Medulla oblongata (tissue), 1 donor: ENCODE data around the gene RSL1D1.
A peak's percentile ranks its signal among the peaks of the same experiment; 100 is the strongest.

Experiments
- DNase-seq: peaks from one replicate; pipeline ENCODE4 v3.0.0-alpha.2; 2015; ENCODE audit errors: extremely low spot score

Gene RSL1D1

DNA sequence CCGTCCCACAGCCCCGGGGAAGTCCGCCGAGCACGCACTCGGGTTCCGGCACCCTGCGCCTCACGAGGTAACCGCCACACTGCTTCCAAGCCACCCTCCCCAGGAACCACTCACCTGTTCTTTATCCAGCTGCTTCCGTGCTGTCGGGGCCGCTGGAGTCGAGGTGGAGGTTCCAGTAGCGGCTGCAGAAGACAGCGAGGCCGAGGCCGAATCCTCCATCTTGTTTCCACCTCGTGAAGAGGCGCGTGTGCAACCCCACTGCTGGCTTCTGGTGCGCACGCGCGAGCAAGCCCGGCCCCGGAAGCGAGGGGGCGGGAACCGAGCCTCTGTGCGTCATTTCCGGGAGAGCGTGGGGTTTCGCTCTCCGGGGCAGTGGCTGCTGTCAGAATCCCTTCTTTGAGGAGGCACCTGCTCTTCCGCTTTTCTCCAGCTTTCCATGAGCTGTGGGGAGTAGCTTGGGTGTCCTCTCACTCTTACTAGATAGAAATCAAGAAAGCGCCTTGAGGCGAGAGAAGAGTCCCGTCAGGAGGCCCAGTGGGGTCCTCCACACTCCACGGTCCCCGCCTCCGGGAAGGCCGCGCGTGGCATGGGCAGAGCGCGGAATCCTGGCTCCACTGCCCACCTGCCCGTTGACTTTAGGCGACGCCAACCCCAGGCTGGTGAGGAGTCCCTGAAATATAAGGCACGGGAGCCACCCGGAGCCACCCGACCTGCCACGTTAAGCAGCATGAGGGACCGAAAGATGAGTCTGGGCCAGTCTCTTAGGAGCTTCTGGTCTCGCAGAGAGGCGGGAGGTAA lies at the start of gene RSL1D1:
TSS of gene RSL1D1 (minus strand) at position 249 of the 798 bp plus-strand sequence. CDS start at position 219, 30 bp downstream.
- DNase-seq = peak; percentile 95

DNA sequence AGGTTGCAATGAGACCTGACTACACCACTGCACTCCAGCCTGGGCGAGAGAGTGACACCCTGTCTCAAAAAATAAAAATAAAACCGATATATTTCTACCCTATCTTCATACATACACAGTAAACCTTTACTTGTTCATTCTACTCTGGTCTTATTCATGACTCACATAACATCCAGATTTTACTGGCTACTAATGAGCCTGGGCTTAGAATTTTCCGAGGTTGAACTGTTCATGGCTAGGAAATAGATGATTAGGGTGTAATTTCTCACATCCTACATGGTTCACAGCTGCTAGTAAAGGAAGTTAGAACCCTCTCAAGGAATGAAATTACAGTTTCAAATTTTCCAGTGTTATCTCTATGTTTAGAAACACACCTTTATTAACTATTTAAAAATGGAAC lies 49.7 kb upstream of the RSL1D1 start:
- DNase-seq = no peak

DNA sequence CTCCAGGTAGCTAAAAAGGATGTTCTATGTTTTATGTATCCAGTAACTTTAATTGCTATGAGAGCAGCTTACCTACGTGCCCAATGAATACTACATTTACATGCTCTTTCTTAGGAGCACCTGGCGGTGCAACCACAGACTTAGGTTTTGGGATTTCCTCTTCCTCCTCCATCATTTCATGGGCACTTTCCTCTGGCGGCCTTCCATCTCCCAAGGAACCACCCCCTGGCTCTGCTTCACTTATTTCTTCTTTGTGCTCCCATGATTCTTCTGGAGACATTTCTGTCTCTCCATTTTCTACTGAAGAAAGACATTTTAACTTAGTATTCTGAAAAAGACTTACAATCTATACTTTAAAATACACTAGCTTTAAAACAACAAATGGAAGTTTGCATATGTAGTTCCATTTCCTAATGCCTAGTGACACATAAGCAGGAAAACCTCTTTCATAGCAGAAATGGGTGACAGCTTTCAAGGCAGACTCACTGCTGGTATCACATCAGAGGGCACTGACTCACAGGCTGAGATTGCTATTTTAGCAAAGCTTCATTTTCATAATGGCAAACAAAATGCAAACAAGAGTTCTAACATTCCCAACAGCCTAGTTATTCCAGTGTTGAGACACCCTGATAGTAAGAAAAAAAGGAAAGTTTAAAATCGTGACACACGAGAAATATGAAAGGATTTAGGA lies 45.3 kb upstream of the RSL1D1 start:
- no peak for DNase-seq

DNA sequence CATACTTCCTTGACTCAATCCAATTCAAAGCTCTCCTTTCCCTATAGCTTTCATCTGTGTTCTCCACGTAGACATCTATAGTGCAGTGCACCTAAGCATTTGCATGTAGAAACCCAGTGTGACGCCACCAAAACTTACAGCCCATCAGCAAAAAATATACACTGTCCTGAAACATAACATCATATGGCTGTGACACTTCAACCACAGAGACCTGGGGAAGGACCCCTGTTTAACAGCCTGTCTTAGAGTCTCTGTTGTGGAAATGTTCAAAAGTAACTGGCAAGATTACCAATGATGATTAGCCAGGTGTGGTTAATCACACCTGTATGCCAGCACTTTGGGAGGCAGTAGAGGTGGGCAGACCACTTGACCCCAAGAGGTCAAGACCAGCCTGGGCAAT lies 42.2 kb upstream of the RSL1D1 start:
- no peak for DNase-seq

DNA sequence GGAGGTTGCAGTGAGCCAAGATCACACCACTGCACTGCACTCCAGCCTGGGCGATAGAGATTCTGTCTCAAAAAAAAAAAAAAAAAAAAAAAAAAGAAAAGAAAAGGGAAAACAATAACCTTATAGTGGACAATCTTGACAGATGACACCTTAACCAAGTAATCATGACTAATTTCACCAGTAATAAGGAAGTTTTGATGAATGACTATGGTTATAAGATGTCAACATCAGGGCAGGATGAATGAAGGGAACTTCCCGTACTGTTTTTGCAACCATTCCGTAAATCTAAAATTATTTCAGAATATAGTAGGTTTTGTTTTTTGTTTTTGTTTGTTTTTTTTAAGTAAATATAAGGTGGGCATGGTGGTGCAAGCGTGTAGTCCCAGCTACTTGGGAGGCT lies 41.4 kb upstream of the RSL1D1 start:
- no peak for DNase-seq

DNA sequence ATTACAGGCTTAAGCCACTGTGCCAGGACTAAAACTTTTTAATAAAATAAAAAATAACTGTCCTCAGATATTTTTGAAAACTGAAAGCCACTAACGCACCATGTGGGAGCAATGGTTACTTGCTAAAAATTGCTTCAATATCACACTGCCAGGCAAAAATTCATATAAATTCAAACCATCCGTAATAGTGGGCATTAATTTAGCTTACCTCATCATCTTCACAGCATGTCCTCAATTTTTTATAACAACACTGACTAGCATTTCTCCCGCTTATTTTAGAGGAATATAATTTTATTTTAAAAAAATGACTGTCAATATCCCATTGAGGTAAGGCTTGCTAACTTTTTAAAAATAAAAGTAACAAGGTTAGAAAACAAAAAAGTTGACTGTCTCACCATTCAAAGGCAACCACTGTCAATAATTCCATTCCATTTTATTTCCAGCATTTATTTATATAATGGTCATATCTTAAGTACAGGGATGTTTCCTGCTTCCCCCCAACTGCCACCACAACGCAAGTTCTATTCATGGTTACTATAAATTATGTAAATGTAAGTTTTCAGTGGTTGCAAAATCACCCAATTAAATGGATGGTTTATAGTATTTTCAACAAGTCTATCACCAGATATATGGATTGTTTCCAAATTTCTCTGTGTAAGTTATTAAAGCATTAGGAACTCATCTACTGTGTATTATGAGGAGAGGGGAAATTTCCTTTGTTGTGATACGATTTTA lies 39.1 kb upstream of the RSL1D1 start:
- no peak for DNase-seq

DNA sequence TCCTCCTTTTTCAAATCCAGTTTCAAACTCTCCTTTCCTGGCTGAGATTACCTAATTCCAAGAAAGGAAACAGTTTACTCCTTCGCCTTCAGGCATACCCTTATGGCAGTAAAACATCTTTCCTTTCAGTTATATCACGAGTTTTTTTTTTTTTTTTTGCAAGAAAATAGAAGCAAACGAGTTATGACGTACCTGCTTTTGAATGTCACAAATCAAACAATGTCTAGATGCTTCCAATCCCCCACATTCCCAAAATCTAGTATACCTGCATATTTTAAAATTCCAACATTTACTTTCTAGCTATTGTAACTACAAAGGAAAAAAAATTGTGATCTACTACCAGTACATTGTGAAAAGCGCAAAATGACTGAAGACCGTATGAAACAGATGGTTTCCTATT lies 35.5 kb upstream of the RSL1D1 start:
- DNase-seq = no peak

DNA sequence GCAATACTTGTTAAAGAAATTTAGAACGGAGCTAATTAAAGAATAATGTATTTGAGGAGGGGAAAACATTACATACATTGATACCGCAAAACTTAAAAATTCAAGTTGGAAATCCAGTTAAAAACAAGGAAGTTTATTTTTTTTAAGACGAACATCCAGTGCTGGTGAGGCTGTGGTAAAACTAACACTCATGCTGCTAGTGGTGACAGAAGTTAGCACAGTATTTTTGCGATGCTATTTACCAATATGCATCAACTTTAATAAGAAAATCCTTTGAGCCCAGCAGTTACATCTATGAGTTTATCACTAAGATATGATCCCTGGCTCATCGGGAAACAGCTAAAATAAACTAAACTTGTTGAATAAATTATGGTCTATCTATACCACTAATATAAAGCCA lies 32.7 kb upstream of the RSL1D1 start:
- no peak for DNase-seq

DNA sequence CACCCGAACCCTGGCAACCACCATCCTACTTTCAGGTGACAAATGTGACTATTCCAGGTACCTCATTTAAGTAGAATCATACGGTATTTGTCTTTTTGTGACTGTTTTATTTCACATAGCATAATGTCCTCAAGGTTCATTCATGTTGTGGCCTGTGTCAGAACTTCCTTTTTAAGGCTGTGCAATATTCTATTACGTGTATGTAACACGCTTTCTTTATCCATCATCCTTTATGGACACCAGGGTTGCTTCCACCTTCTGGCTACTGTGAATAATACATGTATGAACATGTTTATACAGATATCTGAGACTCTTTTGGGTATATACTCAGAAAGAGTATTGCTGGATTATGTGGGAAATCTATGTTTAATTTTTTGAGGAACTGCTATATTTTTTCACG lies 28.7 kb upstream of the RSL1D1 start:
- DNase-seq = no peak

DNA sequence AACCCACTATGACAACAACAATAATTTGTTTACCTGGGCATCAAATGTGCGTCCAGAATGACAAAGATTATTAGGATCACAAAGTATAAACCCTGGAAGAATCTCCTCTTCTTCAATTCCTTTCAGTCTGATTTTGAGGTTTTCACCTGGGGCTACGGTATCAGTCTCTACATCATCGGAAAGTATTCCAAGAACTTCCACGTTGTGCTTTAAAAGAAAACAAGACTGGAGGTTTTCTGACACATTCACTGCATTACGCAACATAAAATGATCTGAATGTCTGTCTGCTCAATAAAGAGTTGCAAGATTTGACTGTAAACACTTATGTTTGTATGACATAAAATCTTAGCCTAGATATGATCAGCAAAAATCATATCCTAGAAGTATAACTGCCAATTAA lies 26.0 kb upstream of the RSL1D1 start:
- no peak for DNase-seq

DNA sequence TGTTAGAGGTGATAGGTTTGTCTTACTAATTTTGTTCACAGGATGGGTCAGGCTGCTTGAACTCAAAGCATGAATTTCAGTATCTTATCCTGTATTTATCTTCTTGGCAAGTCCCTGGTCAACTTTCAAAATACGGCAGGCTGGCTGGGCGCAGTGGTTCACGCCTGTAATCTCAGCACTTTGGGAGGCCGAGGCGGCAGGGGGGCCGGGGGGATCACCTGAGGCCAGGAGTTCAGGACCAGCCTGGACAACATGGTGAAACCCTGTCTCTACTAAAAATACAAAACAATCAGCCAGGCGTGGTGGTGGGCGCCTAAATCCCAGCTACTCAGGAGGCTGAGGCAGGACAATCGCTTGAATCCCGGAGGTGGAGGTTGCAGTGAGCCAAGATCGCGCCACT lies 25.0 kb upstream of the RSL1D1 start:
- no peak for DNase-seq

DNA sequence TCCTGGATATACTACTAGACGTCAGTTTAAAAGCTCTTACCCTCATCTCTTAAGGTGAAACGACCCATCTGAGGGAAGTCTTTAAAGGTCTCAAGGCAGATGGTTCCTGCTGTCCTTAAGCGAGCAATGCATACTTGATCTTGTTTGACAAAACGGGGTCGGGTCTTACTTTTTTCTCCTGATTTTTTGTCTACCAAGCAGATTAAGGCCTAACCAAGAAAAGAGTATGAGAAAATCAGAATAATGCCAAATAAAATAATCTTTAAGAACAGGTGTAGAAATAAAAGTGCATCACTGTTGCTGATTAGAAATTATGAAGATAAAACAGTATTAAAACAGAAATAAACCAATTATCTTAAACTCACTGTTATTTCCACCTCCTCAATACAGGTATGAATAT lies 24.4 kb upstream of the RSL1D1 start:
- no peak for DNase-seq

DNA sequence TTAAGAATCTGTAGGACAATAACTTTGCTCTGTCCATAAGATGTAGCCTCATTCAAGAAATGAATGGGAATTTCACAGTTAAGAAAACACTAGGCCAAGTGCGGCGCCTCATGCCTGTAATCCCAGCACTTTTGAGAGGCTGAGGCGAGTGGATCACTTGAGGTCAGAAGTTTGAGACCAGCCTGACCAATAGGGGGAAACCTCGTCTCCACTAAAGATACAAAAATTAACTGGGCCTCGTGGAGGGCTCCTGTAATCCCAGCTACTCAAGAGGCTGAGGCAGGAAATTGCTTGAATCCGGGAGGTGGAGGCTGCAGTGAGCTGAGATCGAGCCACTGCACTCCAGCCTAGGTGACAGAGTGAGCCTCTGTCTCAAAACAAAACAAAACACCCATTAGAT lies 19.9 kb upstream of the RSL1D1 start:
- DNase-seq = no peak

DNA sequence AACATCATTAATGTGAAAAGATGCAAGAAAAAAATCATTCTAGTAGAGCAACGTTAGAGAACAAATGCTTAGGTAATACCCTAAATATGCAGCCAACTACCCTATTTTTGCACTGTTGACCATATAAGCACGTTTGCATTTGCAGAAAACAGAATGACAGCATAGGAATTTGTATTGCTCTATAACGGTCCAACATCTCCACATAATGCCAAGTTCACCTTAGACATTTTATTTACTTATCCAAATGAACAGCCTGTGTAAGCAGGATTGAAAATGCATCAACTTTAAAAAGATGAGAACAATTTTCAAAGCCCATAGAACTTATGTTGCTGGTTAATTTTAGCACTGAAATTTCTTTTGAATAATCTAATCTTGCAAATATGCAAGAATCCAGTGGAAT lies 19.1 kb upstream of the RSL1D1 start:
- no peak for DNase-seq

DNA sequence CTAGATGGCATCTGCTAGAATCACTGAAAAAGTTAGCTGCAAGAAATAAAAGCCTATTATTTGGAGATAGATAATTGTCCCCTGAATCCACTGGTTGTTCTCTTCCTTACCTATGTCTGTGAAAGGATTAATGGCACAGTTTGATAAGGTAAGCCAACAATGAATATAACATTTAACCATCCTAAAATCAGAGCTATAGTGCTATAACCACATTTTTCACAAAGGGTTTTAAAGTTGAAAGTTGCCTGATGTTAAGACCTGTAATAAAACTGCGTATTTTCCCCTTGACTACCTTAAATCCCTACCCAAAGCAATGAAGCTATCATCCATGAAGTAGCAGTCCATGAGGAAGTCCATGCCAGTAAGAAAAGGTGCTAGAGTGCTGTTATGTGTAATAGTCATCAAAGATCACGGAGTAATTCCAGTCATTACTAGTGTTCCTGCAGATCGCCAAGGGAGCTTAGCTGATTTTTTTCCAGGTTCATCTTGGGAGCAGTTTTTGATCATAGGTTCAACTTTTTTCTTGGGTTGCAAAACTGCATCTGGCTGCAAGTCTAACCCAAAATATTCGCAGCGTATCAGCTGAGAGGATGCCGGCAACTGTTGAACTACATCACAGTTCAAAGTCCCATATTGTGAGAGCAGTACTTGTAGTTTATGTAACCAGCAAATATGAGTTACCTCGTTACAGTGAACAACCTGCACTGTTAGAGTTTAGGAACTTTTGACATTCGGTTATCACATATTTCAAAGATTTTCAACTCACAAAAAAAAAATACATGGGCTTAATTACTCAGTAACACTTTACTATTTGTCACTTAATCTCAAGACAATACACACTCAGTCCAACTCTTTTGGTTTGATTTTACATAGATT lies 18.2 kb upstream of the RSL1D1 start:
- DNase-seq = no peak

DNA sequence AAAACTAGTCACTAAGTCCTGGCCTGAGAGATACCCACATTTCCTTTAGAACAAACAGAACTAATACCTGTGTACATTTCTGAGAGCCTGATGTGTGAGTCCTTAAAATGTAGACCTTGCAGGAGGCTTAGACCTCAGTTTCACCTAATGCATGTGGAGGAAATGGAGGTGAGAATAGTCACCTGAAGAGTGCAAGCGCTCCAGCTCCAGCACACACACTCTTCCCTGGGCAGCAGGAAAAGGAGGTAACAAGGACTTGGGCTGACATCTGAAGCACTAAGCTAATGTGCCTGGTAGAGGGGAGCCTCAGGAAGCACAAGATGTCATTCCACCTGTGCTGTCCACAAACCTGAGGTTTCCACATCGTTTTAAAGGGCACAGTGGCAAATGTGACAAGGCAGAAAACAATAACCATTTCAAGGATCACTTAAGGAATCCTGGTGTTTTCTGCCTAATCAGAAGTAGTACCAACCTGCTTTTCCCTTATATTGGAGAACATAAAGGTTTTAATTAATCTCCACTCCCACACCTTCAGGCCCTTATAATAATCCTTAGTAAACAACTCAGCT lies 17.2 kb upstream of the RSL1D1 start:
- DNase-seq = no peak

DNA sequence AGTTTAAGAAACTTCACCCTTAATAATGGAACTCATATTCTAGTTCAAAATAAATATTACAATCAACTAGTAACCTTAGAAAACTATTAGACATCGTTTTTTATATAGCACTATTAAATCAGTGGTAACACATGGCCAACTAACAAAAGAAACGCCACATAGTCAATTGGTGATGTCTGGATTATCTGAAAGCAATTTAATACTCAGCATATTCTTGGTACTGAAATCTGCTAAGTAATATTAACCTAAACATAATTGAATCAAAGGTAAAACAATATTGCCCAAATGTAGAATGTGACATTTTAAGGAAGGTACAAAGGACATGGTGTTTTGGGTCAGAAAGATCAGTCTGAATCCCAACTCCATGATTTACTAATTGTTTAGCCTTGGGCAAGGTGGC lies 11.1 kb upstream of the RSL1D1 start:
- DNase-seq = no peak

DNA sequence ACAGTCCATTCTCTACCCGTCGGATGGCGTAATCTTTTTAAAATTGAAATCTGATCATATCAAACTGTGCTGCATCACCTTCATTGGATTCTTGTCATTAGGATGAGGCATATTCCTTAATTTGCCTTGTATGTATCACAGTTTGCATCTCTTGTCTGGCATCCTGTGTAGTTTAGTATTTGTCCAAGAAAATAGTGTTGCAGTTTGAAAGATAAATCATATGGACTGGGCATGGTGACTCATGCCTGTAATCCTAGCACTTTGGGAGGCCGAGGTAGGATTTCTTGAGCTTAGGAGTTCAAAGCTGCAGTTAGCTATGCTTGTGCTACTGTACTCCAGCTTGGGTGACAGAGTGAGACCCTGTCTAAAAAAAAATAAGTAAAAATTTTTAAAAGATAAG lies 5.8 kb upstream of the RSL1D1 start:
- no peak for DNase-seq

DNA sequence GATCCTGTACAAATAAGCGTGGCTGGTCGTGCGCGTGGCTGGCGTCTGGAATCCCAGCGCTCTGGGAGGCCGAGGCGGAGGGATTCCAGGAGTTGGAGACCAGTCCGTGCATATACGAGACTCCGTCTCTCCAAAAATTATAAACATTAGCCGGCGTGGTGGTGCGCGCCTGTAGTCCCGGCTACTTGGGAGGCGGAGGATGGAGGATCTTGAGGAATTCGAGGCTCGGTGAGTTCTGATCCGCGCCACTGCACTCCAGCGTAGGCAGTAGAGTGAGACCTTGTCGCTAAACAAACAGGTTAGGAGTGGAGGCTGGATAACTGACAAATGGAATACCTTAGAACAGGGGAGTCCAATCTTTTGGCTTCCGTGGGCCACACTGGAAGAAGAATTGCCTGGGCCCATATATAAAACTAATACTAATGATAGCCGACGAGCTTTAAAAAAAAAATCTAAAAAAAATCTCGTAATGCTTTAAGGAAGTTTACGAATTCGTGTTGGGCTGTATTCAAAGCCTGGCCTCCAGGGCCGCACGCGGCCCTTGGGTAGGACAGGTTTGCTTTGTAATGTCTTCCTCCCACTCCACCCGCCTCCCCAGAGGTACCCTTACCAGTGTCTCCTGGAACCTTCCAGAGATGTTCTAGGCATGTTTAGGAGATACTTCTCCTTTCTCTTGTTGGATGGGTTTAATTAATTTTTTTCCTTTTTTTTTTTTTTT lies 909 bp upstream of the RSL1D1 start:
- no peak for DNase-seq

DNA sequence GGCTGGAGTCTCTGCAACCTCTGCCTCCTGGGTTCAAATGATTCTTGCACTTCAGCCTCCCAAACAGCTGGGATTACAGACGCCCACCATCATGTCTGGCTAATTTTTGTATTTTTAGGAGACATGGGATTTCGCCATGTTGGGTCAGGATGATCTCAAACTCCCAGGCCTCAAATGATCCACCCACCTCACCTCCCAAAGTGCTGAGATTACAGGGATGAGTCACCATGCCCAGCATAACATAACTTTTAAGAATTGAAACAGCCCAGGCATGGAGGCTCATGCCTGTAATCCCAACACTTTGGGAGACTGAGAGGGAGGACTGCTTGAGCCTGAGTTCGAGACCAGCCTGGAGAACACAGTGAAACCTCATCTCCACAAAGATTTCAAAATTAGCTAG lies 2.5 kb downstream of the RSL1D1 start:
- no peak for DNase-seq

DNA sequence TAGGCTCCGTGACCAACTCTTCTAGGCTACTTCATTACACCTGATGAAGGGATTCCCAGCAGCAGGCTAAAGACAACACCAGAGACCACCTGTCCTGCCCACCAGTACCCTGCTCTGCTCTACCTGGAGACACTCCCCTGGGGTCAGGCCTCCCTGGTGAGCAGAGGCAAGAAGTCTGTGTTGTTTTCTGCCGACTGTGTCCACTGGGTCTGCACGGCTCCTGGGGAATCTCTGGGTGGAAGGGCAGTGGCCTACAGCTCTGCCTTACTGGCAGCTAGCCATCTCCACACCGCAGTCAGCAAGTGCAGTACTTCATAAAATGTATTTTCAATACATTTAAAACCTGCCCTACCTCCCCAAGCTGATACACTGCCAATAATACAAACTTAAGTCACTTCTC lies 6.8 kb downstream of the RSL1D1 start:
- DNase-seq = no peak
